CD14-positive monocyte (primary cell): ENCODE measurements around the gene GRAMD2B. TPM values are rescaled to one million over a fixed set of nuclear protein-coding genes. Genes with fewer than 3 reads are reported as not detected.

ENCODE experiments used
- DNase-seq, 3 donors: peaks; one replicate each; pipeline ENCODE4 v3.0.0-alpha.2; 2011 to 2022
- H2AFZ ChIP-seq: 2 replicates; pipeline ENCODE4 v1.6.0; 2012; ENCODE audit warnings: mild to moderate bottlenecking, low read depth, low read length, inconsistent platforms; ENCODE audit not compliant: insufficient read depth, poor library complexity, severe bottlenecking
- H3K27ac ChIP-seq, 2 donors: 1 replicate in 1 of 2; 2 replicates in 1 of 2; pipeline ENCODE4 v1.5.1; 2012 to 2013; ENCODE audit warnings: low read length in 2 of 2, control low read depth in 1 of 2, inconsistent platforms in 1 of 2, low read depth in 1 of 2, mild to moderate bottlenecking in 1 of 2
- H3K27me3 ChIP-seq, 2 donors: one replicate each; pipeline versions ENCODE4 v1.6.0 to v1.6.1; 2011 to 2013; ENCODE audit warnings: low read length in 2 of 2; ENCODE audit not compliant: control insufficient read depth in 2 of 2, insufficient read depth in 2 of 2
- H3K36me3 ChIP-seq, 2 donors: replicated peaks in 1 of 2; 1 replicate in 1 of 2; 2 replicates in 1 of 2; pipeline versions ENCODE4 v1.5.1 to v1.6.1; 2012 to 2013; ENCODE audit warnings: low read length in 2 of 2, control low read depth in 1 of 2, inconsistent platforms in 1 of 2, mild to moderate bottlenecking in 1 of 2; ENCODE audit not compliant: insufficient read depth in 2 of 2, control insufficient read depth in 1 of 2
- H3K4me1 ChIP-seq, 2 donors: 1 replicate in 1 of 2; 2 replicates in 1 of 2; pipeline versions ENCODE4 v1.5.1 to v1.6.1; 2012 to 2013; ENCODE audit warnings: low read length in 2 of 2, control low read depth in 1 of 2, inconsistent platforms in 1 of 2, mild to moderate bottlenecking in 1 of 2, moderate library complexity in 1 of 2; ENCODE audit not compliant: insufficient read depth in 2 of 2, control insufficient read depth in 1 of 2
- H3K4me2 ChIP-seq: replicated peaks from 2 replicates; pipeline ENCODE3; 2012; ENCODE audit warnings: low read length, moderate library complexity, mild to moderate bottlenecking; ENCODE audit not compliant: poor library complexity, severe bottlenecking; ENCODE audit errors: extremely low read depth
- H3K4me3 ChIP-seq, 3 experiments: fragments of 200-600 bp in 1 of 3; sonication (generic) in 1 of 3; replicated peaks in 1 of 3; 1 replicate in 2 of 3; 2 replicates in 1 of 3; pipeline ENCODE4 v1.5.1; 2011 to 2013; ENCODE audit warnings: low read length in 3 of 3, mild to moderate bottlenecking in 3 of 3, control low read depth in 2 of 3, low read depth in 2 of 3, inconsistent platforms in 1 of 3, moderate library complexity in 1 of 3
- H3K79me2 ChIP-seq: 2 replicates; pipeline ENCODE4 v1.6.0; 2012; ENCODE audit warnings: mild to moderate bottlenecking, control low read depth, inconsistent platforms, low read length, moderate library complexity; ENCODE audit not compliant: insufficient read depth
- H3K9ac ChIP-seq: 2 replicates; pipeline ENCODE4 v1.6.0; 2017; ENCODE audit warnings: low read length, mild to moderate bottlenecking; ENCODE audit not compliant: insufficient read depth, poor library complexity, severe bottlenecking
- H3K9me3 ChIP-seq, 2 donors: replicated peaks in 1 of 2; 1 replicate in 1 of 2; 2 replicates in 1 of 2; pipeline versions ENCODE4 v1.5.1 to v1.6.1; 2012 to 2013; ENCODE audit warnings: low read length in 2 of 2, control low read depth in 1 of 2; ENCODE audit not compliant: control insufficient read depth in 1 of 2, insufficient read depth in 1 of 2
- H4K20me1 ChIP-seq: 2 replicates; pipeline ENCODE4 v1.6.0; 2012; ENCODE audit warnings: mild to moderate bottlenecking, low read length, control low read depth, moderate library complexity; ENCODE audit not compliant: insufficient read depth
- H3K27ac Mint-ChIP-seq, 7 donors: one replicate each; pipeline ENCODE4 v1.8.0; 2020; ENCODE audit warnings: mild to moderate bottlenecking in 7 of 7, mixed read lengths in 7 of 7, moderate library complexity in 6 of 7, inconsistent platforms in 2 of 7
- H3K27me3 Mint-ChIP-seq, 3 donors: one replicate each; pipeline ENCODE4 v1.8.0; 2021 to 2022; ENCODE audit warnings: low read depth in 3 of 3, mild to moderate bottlenecking in 3 of 3, mixed read lengths in 3 of 3, moderate library complexity in 3 of 3, inconsistent platforms in 1 of 3
- H3K36me3 Mint-ChIP-seq, 2 donors: one replicate each; pipeline ENCODE4 v1.8.0; 2020; ENCODE audit warnings: mixed read lengths in 2 of 2, inconsistent platforms in 1 of 2, mild to moderate bottlenecking in 1 of 2
- H3K4me1 Mint-ChIP-seq: one replicate; pipeline ENCODE4 v1.8.0; 2020; ENCODE audit warnings: mild to moderate bottlenecking, mixed read lengths
- H3K4me3 Mint-ChIP-seq, 2 donors: one replicate each; pipeline ENCODE4 v1.8.0; 2020; ENCODE audit warnings: mild to moderate bottlenecking in 2 of 2, mixed read lengths in 2 of 2, moderate library complexity in 1 of 2
- H3K9me3 Mint-ChIP-seq, 7 donors: one replicate each; pipeline ENCODE4 v1.8.0; 2020 to 2022; ENCODE audit warnings: mixed read lengths in 7 of 7, mild to moderate bottlenecking in 6 of 7, moderate library complexity in 6 of 7, inconsistent platforms in 2 of 7
- WGBS: methylation state at CpG from one replicate; pipeline ENCODE4 v1.1.5; 2013; ENCODE audit warnings: missing lambda C conversion rate; ENCODE audit not compliant: insufficient coverage; 5-methylcytosine and 5-hydroxymethylcytosine counted together
- intact Hi-C, 2 donors: fragments of 100-400 bp; cut with micrococcal nuclease; formaldehyde crosslinking; loops; one replicate each; pipeline versions ENCODE4 v1.15.0 to v1.15.1; 2023
- polyA plus RNA-seq, 3 donors: library from polyadenylated mRNA; depleted of rRNA in 1 of 3; unstranded in 2 of 3; stranded (reverse) in 1 of 3; fragments of 300-500 nt in 2 of 3; fragments of >200 nt in 1 of 3; fragmentation: Illumina TruSeq in 2 of 3; gene quantifications; 1 replicate in 2 of 3; 2 replicates in 1 of 3; pipeline ENCODE4 v1.2.3, GENCODE V29; 2012 to 2021
- TF ChIP-seq, protein P1 (sequence below): fragments of 200-600 bp; IDR thresholded peaks from one replicate; pipeline ENCODE4 v1.8.0; 2022; ENCODE audit warnings: antibody characterized with exemption, mild to moderate bottlenecking

Gene GRAMD2B
- polyA plus RNA-seq, 3 donors = 0.79 to 1.2 (median 1.1) TPM

DNA sequence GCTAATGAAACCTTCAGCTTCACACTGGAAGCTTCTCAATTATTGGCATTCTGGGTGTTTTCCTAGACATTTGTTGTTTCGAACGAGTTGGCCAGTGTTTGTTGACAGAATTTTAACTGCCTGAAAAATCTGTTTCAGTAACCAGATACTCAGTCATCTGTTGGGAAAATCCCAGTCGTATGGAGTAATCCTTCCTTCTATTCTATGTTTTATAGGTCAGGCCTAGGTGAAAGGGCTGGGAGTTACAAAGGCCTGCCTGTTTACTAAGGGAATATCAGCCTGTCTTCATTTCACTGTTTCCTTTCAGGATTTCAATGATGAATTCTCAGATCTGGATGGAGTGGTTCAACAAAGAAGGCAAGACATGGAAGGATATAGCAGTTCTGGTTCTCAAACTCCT, 59.9 kb downstream of the GRAMD2B start:
- Histone ChIP-seq H2AFZ (no peak overlapping the region), H3K4me2 (no peak overlapping the region), H3K27ac (no peak overlapping the region), H3K4me3 (no peak overlapping the region), H3K27me3 (no peaks in the 10 kb centered on the region), H3K9me3 (no peaks in the 10 kb centered on the region), H3K4me1 (no peaks in the 10 kb centered on the region), H3K36me3 (peaks cover 0 to 2% of the 10 kb centered on the region in 2 donors), H4K20me1 (no peaks in the 10 kb centered on the region), H3K79me2 (no peaks in the 10 kb centered on the region), H3K9ac (no peak overlapping the region)
- Mint-ChIP-seq H3K4me3 (no peak overlapping the region), H3K9me3 (no peaks in the 10 kb centered on the region), H3K27me3 (no peaks in the 10 kb centered on the region), H3K4me1 (no peaks in the 10 kb centered on the region), H3K36me3 (peaks cover 4 to 14% of the 10 kb centered on the region in 2 donors), H3K27ac (peak overlapping the region in 1 of 7 donors; percentile 68)
- WGBS = no CpG with 5 or more reads among the region's 3 CpGs
- intact Hi-C loops = no loop called here
- DNase-seq = no peak
- TF ChIP-seq, protein P1, sequence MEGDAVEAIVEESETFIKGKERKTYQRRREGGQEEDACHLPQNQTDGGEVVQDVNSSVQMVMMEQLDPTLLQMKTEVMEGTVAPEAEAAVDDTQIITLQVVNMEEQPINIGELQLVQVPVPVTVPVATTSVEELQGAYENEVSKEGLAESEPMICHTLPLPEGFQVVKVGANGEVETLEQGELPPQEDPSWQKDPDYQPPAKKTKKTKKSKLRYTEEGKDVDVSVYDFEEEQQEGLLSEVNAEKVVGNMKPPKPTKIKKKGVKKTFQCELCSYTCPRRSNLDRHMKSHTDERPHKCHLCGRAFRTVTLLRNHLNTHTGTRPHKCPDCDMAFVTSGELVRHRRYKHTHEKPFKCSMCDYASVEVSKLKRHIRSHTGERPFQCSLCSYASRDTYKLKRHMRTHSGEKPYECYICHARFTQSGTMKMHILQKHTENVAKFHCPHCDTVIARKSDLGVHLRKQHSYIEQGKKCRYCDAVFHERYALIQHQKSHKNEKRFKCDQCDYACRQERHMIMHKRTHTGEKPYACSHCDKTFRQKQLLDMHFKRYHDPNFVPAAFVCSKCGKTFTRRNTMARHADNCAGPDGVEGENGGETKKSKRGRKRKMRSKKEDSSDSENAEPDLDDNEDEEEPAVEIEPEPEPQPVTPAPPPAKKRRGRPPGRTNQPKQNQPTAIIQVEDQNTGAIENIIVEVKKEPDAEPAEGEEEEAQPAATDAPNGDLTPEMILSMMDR = no peak

DNA sequence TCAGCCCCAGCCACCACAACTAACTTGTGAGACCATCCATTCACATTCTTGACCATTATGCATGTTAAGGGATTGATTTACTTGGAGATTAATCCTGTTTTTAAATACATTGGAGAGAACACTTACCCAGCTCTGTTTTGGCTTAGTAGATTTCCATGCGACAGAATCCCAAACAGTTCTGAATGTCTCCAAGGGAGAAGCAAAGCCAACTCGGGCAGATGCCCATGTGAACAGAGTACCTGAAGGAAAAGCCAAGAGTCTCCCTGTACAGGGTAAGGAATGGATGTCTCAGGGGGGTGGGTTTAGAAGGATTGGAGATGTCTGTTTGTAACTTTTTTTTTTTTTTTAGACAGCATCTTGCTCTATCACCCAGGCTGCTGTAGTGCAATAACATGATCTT, 61.0 kb downstream of the GRAMD2B start:
- H3K4me1 ChIP-seq = no peaks in the 10 kb centered on the region
- Mint-ChIP-seq H3K27ac (no peak overlapping the region), H3K36me3 (peaks cover 4 to 16% of the 10 kb centered on the region in 2 donors), H3K4me1 (no peaks in the 10 kb centered on the region), H3K9me3 (no peaks in the 10 kb centered on the region), H3K4me3 (no peak overlapping the region), H3K27me3 (peaks cover 0 to 1% (median 0%) of the 10 kb centered on the region in 3 donors)
- no peaks in the 10 kb centered on the region for H4K20me1 ChIP-seq
- intact Hi-C loops = no loop called here
- H3K79me2 ChIP-seq = no peaks in the 10 kb centered on the region
- H3K4me3 ChIP-seq = no peak overlapping the region
- no peaks in the 10 kb centered on the region for H3K9me3 ChIP-seq
- no peak for DNase-seq
- TF ChIP-seq, protein P1 = no peak
- 100% methylated on average over 2 of the region's 2 CpGs for WGBS
- no peak overlapping the region for H3K4me2 ChIP-seq
- H3K27me3 ChIP-seq = no peaks in the 10 kb centered on the region
- H2AFZ ChIP-seq = no peak overlapping the region
- H3K36me3 ChIP-seq = peaks cover 0 to 2% of the 10 kb centered on the region in 2 donors
- H3K27ac ChIP-seq = no peak overlapping the region
- H3K9ac ChIP-seq = no peak overlapping the region
